ENCODE results near the gene TEF. TPM values are rescaled to one million over a fixed set of nuclear protein-coding genes. Genes with fewer than 3 reads are reported as not detected.

Gene TEF
- total RNA-seq, 4 donors from 2014 or later = 11.6 to 25.5 (median 18.1) TPM

- TF ChIP-seq, protein P1, sequence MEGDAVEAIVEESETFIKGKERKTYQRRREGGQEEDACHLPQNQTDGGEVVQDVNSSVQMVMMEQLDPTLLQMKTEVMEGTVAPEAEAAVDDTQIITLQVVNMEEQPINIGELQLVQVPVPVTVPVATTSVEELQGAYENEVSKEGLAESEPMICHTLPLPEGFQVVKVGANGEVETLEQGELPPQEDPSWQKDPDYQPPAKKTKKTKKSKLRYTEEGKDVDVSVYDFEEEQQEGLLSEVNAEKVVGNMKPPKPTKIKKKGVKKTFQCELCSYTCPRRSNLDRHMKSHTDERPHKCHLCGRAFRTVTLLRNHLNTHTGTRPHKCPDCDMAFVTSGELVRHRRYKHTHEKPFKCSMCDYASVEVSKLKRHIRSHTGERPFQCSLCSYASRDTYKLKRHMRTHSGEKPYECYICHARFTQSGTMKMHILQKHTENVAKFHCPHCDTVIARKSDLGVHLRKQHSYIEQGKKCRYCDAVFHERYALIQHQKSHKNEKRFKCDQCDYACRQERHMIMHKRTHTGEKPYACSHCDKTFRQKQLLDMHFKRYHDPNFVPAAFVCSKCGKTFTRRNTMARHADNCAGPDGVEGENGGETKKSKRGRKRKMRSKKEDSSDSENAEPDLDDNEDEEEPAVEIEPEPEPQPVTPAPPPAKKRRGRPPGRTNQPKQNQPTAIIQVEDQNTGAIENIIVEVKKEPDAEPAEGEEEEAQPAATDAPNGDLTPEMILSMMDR (IDR thresholded peaks at IDR 0.05) = no peak
- ATAC-seq (ENCODE audit: low FRiP score) = no peak
- DNase-seq (ENCODE audit: low spot score) = no peak
Measured at GRCh38 chr22:41345807-41346335, 35.9 kb upstream of the TEF start.

- ATAC-seq (ENCODE audit: low FRiP score) = no peak
- TF ChIP-seq, protein P1 (IDR thresholded peaks at IDR 0.05) = no peak
Measured at GRCh38 chr22:41347066-41347859, 34.5 kb upstream of the TEF start.

DNA sequence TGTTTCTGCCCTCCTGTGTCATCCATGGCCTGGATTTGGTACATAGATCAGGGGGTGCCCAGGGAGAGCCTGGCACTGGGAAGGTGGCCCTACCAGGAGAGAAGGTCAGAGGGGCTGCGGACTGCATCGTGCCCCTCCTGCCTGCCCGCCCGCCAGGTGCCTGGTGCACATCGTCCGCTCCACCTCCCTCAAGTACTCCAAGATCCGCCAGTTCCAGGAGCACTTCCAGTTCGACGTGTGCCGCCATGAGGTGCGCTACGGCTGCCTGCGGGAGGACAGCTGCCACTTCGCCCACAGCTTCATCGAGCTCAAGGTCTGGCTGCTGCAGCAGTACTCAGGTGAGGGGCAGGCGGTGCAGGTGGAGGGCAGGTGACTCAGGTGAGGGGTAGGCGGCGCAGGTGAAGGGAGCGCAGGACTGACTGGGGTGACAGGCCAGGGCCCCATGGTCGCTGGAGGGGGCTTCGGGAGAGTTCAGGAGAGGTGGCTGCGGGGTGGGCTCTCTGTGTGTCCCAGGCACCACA is 32.7 kb upstream of the TEF start:
- TF ChIP-seq, protein P1 (IDR thresholded peaks at IDR 0.05) = no peak
- ATAC-seq (ENCODE audit: low FRiP score) (no peak), DNase-seq (ENCODE audit: low spot score) (no peak)

More at GRCh38 chr22:41347066-41347859, 34.5 kb upstream of the TEF start:
- no peak for DNase-seq (ENCODE audit: low spot score)

GRCh38 chr22:41350087-41350486 is 31.7 kb upstream of the TEF start:
- DNase-seq (ENCODE audit: low spot score) (no peak), ATAC-seq (ENCODE audit: low FRiP score) (no peak)
- TF ChIP-seq, protein P1 (IDR thresholded peaks at IDR 0.05) = no peak

GRCh38 chr22:41351011-41351410 is 30.7 kb upstream of the TEF start:
- ATAC-seq (ENCODE audit: low FRiP score) (no peak), DNase-seq (ENCODE audit: low spot score) (no peak)
- TF ChIP-seq, protein P1 (IDR thresholded peaks at IDR 0.05) = no peak

DNA sequence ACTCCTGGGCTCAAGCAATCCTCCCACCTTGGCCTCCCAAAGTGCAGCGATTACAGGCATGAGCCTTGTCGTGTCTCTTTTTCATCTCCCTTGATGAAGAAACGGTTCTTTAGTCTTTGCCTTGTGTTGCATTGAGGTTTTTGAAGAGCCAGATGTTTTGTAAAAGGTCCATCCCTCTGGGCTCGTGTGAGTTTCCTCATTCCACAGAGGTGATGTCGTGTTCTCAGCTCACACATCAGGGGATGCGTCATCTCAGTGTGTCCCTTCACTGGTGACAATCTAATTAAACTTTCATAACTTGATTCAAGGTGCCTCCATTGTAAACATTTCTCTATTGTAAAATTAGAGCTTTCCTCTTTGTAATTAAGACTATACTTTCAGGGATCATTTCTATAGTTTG is 29.7 kb upstream of the TEF start:
- ATAC-seq (ENCODE audit: low FRiP score) (no peak), DNase-seq (ENCODE audit: low spot score) (no peak)
- TF ChIP-seq, protein P1 (IDR thresholded peaks at IDR 0.05) = no peak

All from omental fat pad (tissue), 4 donors.